Psoas muscle (tissue), 8 donors: Measurements from ENCODE around the gene COX18. TPM values are rescaled to one million over a fixed set of nuclear protein-coding genes. Genes with fewer than 3 reads are reported as not detected.
A peak's percentile ranks its signal among the peaks of the same experiment; 100 is the strongest.

Experiments used
- ATAC-seq, 4 donors: fragments of 200-7000 bp; cut with Tn5 transposase; one replicate each; pipeline ENCODE4 v1.9.1; 2020; ENCODE audit warnings: moderate library complexity in 3 of 4, mild to moderate bottlenecking in 2 of 4
- DNase-seq, 2 donors: peaks; one replicate each; pipeline ENCODE4 v3.0.0-alpha.2; 2020
- H3K27ac ChIP-seq: fragments of 200-600 bp; one replicate; pipeline ENCODE4 v1.8.0; 2022
- H3K27me3 ChIP-seq, 3 donors: fragments of 200-600 bp in 1 of 3; one replicate each; pipeline versions ENCODE4 v1.6.1 to v1.8.0; 2013 to 2022; ENCODE audit warnings: low read length in 2 of 3, mild to moderate bottlenecking in 2 of 3, moderate library complexity in 1 of 3; ENCODE audit not compliant: insufficient read depth in 3 of 3
- H3K36me3 ChIP-seq, 2 donors: fragments of 200-600 bp in 1 of 2; one replicate each; pipeline versions ENCODE4 v1.6.1 to v1.8.0; 2013 to 2022; ENCODE audit warnings: low read depth in 1 of 2, mild to moderate bottlenecking in 1 of 2, moderate library complexity in 1 of 2; ENCODE audit not compliant: insufficient read depth in 1 of 2
- H3K4me1 ChIP-seq: fragments of 200-600 bp; one replicate; pipeline ENCODE4 v1.8.0; 2022
- H3K4me3 ChIP-seq: fragments of 200-600 bp; one replicate; pipeline ENCODE4 v1.8.0; 2022; ENCODE audit warnings: mild to moderate bottlenecking
- H3K9me3 ChIP-seq: fragments of 200-600 bp; one replicate; pipeline ENCODE4 v1.8.0; 2022
- WGBS, 3 donors: extraction: QIAGEN DNeasy Blood & Tissue Kit; methylation state at CpG; one replicate each; pipeline versions ENCODE4 v1.1.6 to v1.1.7; 2013; 5-methylcytosine and 5-hydroxymethylcytosine counted together
- intact Hi-C, 2 donors: fragments of 100-400 bp; cut with DNase I; formaldehyde crosslinking; loops; one replicate each; pipeline versions ENCODE4 v1.11.0 to v1.14.2; 2022
- polyA plus RNA-seq, 3 donors: library from polyadenylated mRNA; stranded (reverse); fragments of 200-250 nt; gene quantifications; one replicate each; pipeline ENCODE4 v1.2.3, GENCODE V29; 2013
- total RNA-seq, 4 donors: library from RNA; stranded (reverse); fragmentation: NEBNext Ultra II Directional in 2 of 4; extraction: Animal tissue kit (Norgen Biotek cat#: 25700) in 2 of 4; gene quantifications; one replicate each; pipeline versions ENCODE4 v1.2.1 to v1.2.4, GENCODE V29; 2021 to 2023
- TF ChIP-seq, protein P1 (sequence below): fragments of 200-600 bp; IDR thresholded peaks from one replicate; pipeline ENCODE4 v1.8.0; 2022; ENCODE audit warnings: antibody characterized with exemption
- donor health status: healthy with polysubstance abuse.
- donor health status: DM: no; HTN: no; CAD: no; lungs with moderate emphysema.
- donor health status: Bipolar disorder and iron deficiency.
- donor health status: healthy.
- donor health status: DM: yes; HTN: yes; CAD: no.
- donor health status: DM: no; HTN: no; CAD: no.
- donor health status: DM: no; HTN: no; CAD: no.
- donor health status: DM: yes; HTN: yes; CAD: no.

Gene COX18
- total and polyA plus RNA-seq, 7 donors, result 5.2 to 16.5 (median 8.9) TPM

DNA sequence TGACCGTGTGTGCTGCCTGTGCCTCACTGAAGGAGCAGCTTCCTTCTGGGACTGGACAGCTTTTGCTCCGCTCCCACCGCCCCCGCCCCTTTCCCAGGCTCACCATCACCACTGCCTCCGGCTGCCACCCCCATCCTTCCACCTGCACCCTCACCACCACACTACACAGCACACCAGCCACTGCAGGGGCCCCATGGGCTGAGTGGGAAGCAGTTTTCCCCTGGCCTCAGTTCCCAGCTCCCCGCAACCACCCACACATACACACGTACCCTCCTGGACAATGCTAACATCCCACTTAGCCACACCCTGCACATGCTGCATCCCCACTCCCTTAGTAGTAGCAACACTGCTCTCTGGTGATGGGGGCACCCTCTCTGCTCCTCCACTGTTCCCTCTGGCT is 29.6 kb upstream of the COX18 start:
- H3K36me3 ChIP-seq, result peaks cover 6 to 96% of the 10 kb centered on the region in 2 donors
- DNase-seq (no peak), ATAC-seq (peak in 3 of 4 donors; percentile 24 to 42 (median 24))
- intact Hi-C loops, result loop anchor here in 1 of 2 donors (10.0 kb wide), 1 partner anchor 46 kb away; no protein-coding TSS in a partner anchor
- WGBS, 3 donors, result 85 to 97% (median 88%) methylated on average over 3 to 7 of the region's 7 CpGs
- TF ChIP-seq, protein P1, sequence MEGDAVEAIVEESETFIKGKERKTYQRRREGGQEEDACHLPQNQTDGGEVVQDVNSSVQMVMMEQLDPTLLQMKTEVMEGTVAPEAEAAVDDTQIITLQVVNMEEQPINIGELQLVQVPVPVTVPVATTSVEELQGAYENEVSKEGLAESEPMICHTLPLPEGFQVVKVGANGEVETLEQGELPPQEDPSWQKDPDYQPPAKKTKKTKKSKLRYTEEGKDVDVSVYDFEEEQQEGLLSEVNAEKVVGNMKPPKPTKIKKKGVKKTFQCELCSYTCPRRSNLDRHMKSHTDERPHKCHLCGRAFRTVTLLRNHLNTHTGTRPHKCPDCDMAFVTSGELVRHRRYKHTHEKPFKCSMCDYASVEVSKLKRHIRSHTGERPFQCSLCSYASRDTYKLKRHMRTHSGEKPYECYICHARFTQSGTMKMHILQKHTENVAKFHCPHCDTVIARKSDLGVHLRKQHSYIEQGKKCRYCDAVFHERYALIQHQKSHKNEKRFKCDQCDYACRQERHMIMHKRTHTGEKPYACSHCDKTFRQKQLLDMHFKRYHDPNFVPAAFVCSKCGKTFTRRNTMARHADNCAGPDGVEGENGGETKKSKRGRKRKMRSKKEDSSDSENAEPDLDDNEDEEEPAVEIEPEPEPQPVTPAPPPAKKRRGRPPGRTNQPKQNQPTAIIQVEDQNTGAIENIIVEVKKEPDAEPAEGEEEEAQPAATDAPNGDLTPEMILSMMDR, result no peak
- no peak overlapping the region for H3K4me3 ChIP-seq
- no peaks in the 10 kb centered on the region for H3K9me3 ChIP-seq
- no peaks in the 10 kb centered on the region for H3K4me1 ChIP-seq
- H3K27me3 ChIP-seq, result no peaks in the 10 kb centered on the region
- H3K27ac ChIP-seq, result no peak overlapping the region

- Histone ChIP-seq H3K4me1 (no peaks in the 10 kb centered on the region), H3K36me3 (peaks cover 6 to 96% of the 10 kb centered on the region in 2 donors), H3K27me3 (no peaks in the 10 kb centered on the region), H3K27ac (no peak overlapping the region), H3K4me3 (no peak overlapping the region), H3K9me3 (no peaks in the 10 kb centered on the region)
- intact Hi-C loops, result loop anchor here in 1 of 2 donors (10.0 kb wide), 1 partner anchor 46 kb away; no protein-coding TSS in a partner anchor
- WGBS, 3 donors, result 77 to 91% (median 81%) methylated on average over 7 of the region's 7 CpGs
- DNase-seq (no peak), ATAC-seq (peak in 1 of 4 donors; percentile 21)
- TF ChIP-seq, protein P1, result no peak
Observed at GRCh38 chr4:73098713-73099112, 29.2 kb upstream of the COX18 start.

- DNase-seq (no peak), ATAC-seq (no peak)
- Histone ChIP-seq H3K36me3 (peaks cover 6 to 98% of the 10 kb centered on the region in 2 donors), H3K4me3 (no peak overlapping the region), H3K9me3 (no peaks in the 10 kb centered on the region), H3K27me3 (no peaks in the 10 kb centered on the region), H3K4me1 (no peaks in the 10 kb centered on the region), H3K27ac (no peak overlapping the region)
- TF ChIP-seq, protein P1, result no peak
- intact Hi-C loops, result loop anchor here in 1 of 2 donors (10.0 kb wide), 1 partner anchor 47 kb away; no protein-coding TSS in a partner anchor
- WGBS, 3 donors, result 85 to 93% (median 91%) methylated on average over 4 of the region's 4 CpGs
Observed at GRCh38 chr4:73098016-73098415, 28.5 kb upstream of the COX18 start.

DNA sequence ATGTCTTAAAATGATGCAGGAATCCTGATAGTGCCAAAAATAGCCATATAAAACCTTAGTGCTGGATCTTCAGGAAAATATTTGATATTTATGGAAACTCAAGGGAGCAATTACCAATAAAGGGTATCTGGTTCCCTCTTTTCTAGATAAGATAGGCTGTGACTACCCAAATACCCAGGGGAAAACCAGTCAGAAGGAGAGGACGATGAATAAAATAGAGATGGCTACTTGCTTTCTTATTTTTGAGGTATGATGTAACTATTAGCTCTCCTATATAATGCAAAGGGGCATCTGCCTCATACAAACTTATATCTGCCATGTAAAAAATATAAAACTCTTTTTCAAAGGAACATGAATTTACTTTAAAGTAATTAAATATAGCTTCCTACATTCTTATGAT is 23.4 kb upstream of the COX18 start:
- no peak overlapping the region for H3K27ac ChIP-seq
- 83 to 95% (median 85%) methylated on average over 1 of the region's 1 CpG for WGBS, 3 donors
- no peaks in the 10 kb centered on the region for H3K9me3 ChIP-seq
- ATAC-seq (no peak), DNase-seq (no peak)
- peaks cover 17 to 95% of the 10 kb centered on the region in 2 donors for H3K36me3 ChIP-seq
- intact Hi-C loops, result loop anchor here in 1 of 2 donors (10.0 kb wide), 1 partner anchor 52 kb away; no protein-coding TSS in a partner anchor
- no peaks in the 10 kb centered on the region for H3K27me3 ChIP-seq
- TF ChIP-seq, protein P1, result no peak
- no peak overlapping the region for H3K4me3 ChIP-seq
- no peaks in the 10 kb centered on the region for H3K4me1 ChIP-seq

- TF ChIP-seq, protein P1, result no peak
- WGBS, 3 donors, result 94 to 100% (median 100%) methylated on average over 1 of the region's 1 CpG
- Histone ChIP-seq H3K4me3 (no peak overlapping the region), H3K4me1 (no peaks in the 10 kb centered on the region), H3K36me3 (peaks cover 17 to 83% of the 10 kb centered on the region in 2 donors), H3K27ac (no peak overlapping the region), H3K9me3 (no peaks in the 10 kb centered on the region), H3K27me3 (no peaks in the 10 kb centered on the region)
- no peak for DNase-seq
- intact Hi-C loops, result loop anchor here in 1 of 2 donors (10.0 kb wide), 1 partner anchor 54 kb away; no protein-coding TSS in a partner anchor
- no peak for ATAC-seq
Observed at GRCh38 chr4:73090738-73091137, 21.2 kb upstream of the COX18 start.
